B cell (primary cell): Measurements from ENCODE around the gene SLC16A14. TPM values are rescaled to one million over a fixed set of nuclear protein-coding genes. Genes with fewer than 3 reads are reported as not detected.

Source experiments
- ATAC-seq: fragments of 200-7000 bp; cut with Tn5 transposase; one replicate; pipeline ENCODE4 v1.10.0; 2021; ENCODE audit warnings: low read depth, mild to moderate bottlenecking, moderate number of reproducible peaks, moderate library complexity
- CTCF ChIA-PET: fragments of 350-600 bp; sonication (Branson Sonifier 250); formaldehyde crosslinking; loops from one replicate; lab custom pipeline; 2021; ENCODE audit warnings: antibody characterized with exemption, inconsistent platforms; lab: Charles Lee
- POLR2A ChIA-PET: fragments of 350-600 bp; sonication (Branson Sonifier 250); formaldehyde crosslinking; loops from one replicate; lab custom pipeline; 2021; ENCODE audit warnings: antibody characterized with exemption; lab: Charles Lee
- DNase-seq: peaks from one replicate; pipeline ENCODE4 v3.0.0; 2013
- H2AFZ ChIP-seq: 2 replicates; pipeline ENCODE4 v1.6.1; 2012; ENCODE audit warnings: mild to moderate bottlenecking, low read depth, low read length; ENCODE audit not compliant: insufficient read depth, poor library complexity, severe bottlenecking
- H3K27ac ChIP-seq, 2 donors: 1 replicate in 1 of 2; 2 replicates in 1 of 2; pipeline ENCODE4 v1.5.1; 2012 to 2013; ENCODE audit warnings: low read length in 2 of 2, mild to moderate bottlenecking in 2 of 2, moderate library complexity in 1 of 2
- H3K27me3 ChIP-seq, 4 experiments: fragments of 200-600 bp in 1 of 4; sonication (generic) in 1 of 4; replicated peaks in 1 of 4; 1 replicate in 2 of 4; 2 replicates in 2 of 4; pipeline versions ENCODE4 v1.6.1 to v1.7.0; 2013 to 2016; ENCODE audit warnings: low read length in 3 of 4, mild to moderate bottlenecking in 2 of 4, mixed read lengths in 1 of 4, moderate library complexity in 1 of 4; ENCODE audit not compliant: insufficient read depth in 4 of 4, control insufficient read depth in 3 of 4; ENCODE audit errors: control extremely low read depth in 1 of 4
- H3K36me3 ChIP-seq, 2 experiments: replicated peaks in 1 of 2; 1 replicate in 1 of 2; 2 replicates in 1 of 2; pipeline versions ENCODE4 v1.6.1 to v1.7.1; 2013; ENCODE audit warnings: low read length in 1 of 2; ENCODE audit not compliant: insufficient read depth in 2 of 2, control insufficient read depth in 1 of 2; ENCODE audit errors: control extremely low read depth in 1 of 2, extremely low read depth in 1 of 2
- H3K4me1 ChIP-seq, 2 donors: fragments of 200-600 bp in 1 of 2; sonication (generic) in 1 of 2; 1 replicate in 1 of 2; 2 replicates in 1 of 2; pipeline versions ENCODE4 v1.5.1 to v1.6.1; 2013 to 2017; ENCODE audit warnings: low read length in 2 of 2; ENCODE audit not compliant: control insufficient read depth in 2 of 2, insufficient read depth in 2 of 2
- H3K4me2 ChIP-seq: replicated peaks from 2 replicates; pipeline ENCODE3; 2012; ENCODE audit warnings: mild to moderate bottlenecking, low read depth, low read length; ENCODE audit not compliant: poor library complexity, severe bottlenecking
- H3K4me3 ChIP-seq, 5 experiments: fragments of 200-600 bp in 1 of 5; sonication (generic) in 1 of 5; 1 replicate in 3 of 5; 2 replicates in 2 of 5; pipeline versions ENCODE4 v1.5.1 to v1.7.0; 2011 to 2016; ENCODE audit warnings: low read length in 4 of 5, mild to moderate bottlenecking in 4 of 5, low read depth in 2 of 5, control low read depth in 1 of 5, moderate library complexity in 1 of 5; ENCODE audit not compliant: insufficient read depth in 1 of 5; ENCODE audit errors: control extremely low read depth in 1 of 5, extremely low read depth in 1 of 5
- H3K79me2 ChIP-seq: fragments of 200-600 bp; sonication (generic); one replicate; pipeline ENCODE4 v1.6.0; 2016; ENCODE audit warnings: low read length; ENCODE audit not compliant: control insufficient read depth, insufficient read depth
- H3K9ac ChIP-seq: fragments of 200-600 bp; sonication (generic); 2 replicates; pipeline ENCODE4 v1.6.1; 2017; ENCODE audit warnings: mild to moderate bottlenecking, low read length, moderate library complexity
- H3K9me3 ChIP-seq, 3 donors: one replicate each; pipeline versions ENCODE4 v1.6.1 to v1.7.1; 2013; ENCODE audit warnings: low read length in 2 of 3; ENCODE audit not compliant: control insufficient read depth in 2 of 3, insufficient read depth in 1 of 3; ENCODE audit errors: control extremely low read depth in 1 of 3
- H4K20me1 ChIP-seq: 2 replicates; pipeline ENCODE4 v1.6.0; 2012; ENCODE audit warnings: mild to moderate bottlenecking, low read length; ENCODE audit not compliant: insufficient read depth, control insufficient read depth, poor library complexity, severe bottlenecking
- H3K27ac Mint-ChIP-seq: one replicate; pipeline ENCODE4 v1.8.0; 2021; ENCODE audit warnings: mixed read lengths
- H3K27me3 Mint-ChIP-seq: one replicate; pipeline ENCODE4 v1.8.0; 2021; ENCODE audit warnings: mixed read lengths
- H3K4me1 Mint-ChIP-seq: one replicate; pipeline ENCODE4 v1.8.0; 2021; ENCODE audit warnings: mixed read lengths
- H3K4me3 Mint-ChIP-seq: one replicate; pipeline ENCODE4 v1.8.0; 2021; ENCODE audit warnings: mixed read lengths
- H3K9me3 Mint-ChIP-seq: one replicate; pipeline ENCODE4 v1.8.0; 2022; ENCODE audit warnings: mixed read lengths; ENCODE audit not compliant: insufficient read depth
- EZH2 ChIP-seq: IDR thresholded peaks from 2 replicates; pipeline ENCODE4 v1.6.1; 2012; ENCODE audit warnings: borderline replicate concordance, low read depth, mild to moderate bottlenecking, moderate library complexity, low read length; ENCODE audit not compliant: insufficient read depth, poor library complexity, severe bottlenecking
- WGBS: methylation state at CpG from one replicate; pipeline ENCODE4 v1.1.5; 2013; ENCODE audit warnings: missing lambda C conversion rate; ENCODE audit not compliant: insufficient coverage; 5-methylcytosine and 5-hydroxymethylcytosine counted together
- intact Hi-C: fragments of 100-400 bp; cut with micrococcal nuclease; formaldehyde crosslinking; loops from one replicate; pipeline ENCODE4 v1.10.0; 2022
- polyA plus RNA-seq: library from polyadenylated mRNA; depleted of rRNA; stranded (reverse); fragments of >200 nt; gene quantifications from 2 replicates; pipeline ENCODE4 v1.2.3, GENCODE V29; 2012
- total RNA-seq, 2 donors: library from RNA; stranded (reverse); fragments of 120-200 nt in 1 of 2; gene quantifications; 1 replicate in 1 of 2; 2 replicates in 1 of 2; pipeline versions ENCODE4 v1.2.3 to v1.2.4, GENCODE V29; 2013 to 2022
- TF ChIP-seq, protein P1 (sequence below): fragments of 200-600 bp; IDR thresholded peaks from one replicate; pipeline ENCODE4 v1.8.0; 2022; ENCODE audit warnings: antibody characterized with exemption, mild to moderate bottlenecking

Gene SLC16A14
- total and polyA plus RNA-seq, 2 donors (not counting 1 experiment from before 2014, with no cell fraction given) = 0.18 to 2.4 TPM

DNA sequence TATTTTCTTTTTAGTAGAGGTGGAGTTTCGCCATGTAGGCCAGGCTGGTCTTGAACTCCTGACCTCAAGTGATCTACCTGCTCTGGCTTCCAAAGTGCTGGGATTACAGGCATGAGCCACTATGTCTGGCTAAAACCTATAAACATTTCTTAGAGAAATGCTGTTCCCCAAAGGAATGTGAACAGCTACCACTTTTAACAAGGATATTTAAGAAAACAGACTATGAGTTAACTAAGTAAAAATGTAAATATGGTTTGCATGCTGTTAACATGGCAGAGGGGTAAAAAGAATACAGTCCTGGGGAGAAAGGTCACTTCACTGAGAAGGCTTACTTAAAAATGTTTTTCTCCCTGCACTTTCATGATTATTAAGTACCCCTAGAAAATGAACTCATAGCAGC lies 57.1 kb downstream of the SLC16A14 start:
- Mint-ChIP-seq H3K27ac (no peak overlapping the region), H3K4me1 (peaks cover 5% of the 10 kb centered on the region), H3K27me3 (no peaks in the 10 kb centered on the region), H3K9me3 (peaks cover 3% of the 10 kb centered on the region), H3K4me3 (no peak overlapping the region)
- ChIA-PET CTCF (interaction anchor here (1.5 to 1.6 kb wide), 2 partner anchors 148 to 599 kb away, joined by 4 to 9 read pairs; no protein-coding TSS in a partner anchor), POLR2A (no interaction called here)
- Histone ChIP-seq H3K9ac (no peak overlapping the region), H4K20me1 (no peaks in the 10 kb centered on the region), H3K4me2 (no peak overlapping the region), H3K36me3 (no peaks in the 10 kb centered on the region), H3K9me3 (no peaks in the 10 kb centered on the region), H3K27ac (no peak overlapping the region), H3K79me2 (no peaks in the 10 kb centered on the region), H3K4me1 (no peaks in the 10 kb centered on the region), H3K4me3 (no peak overlapping the region), H3K27me3 (no peaks in the 10 kb centered on the region), H2AFZ (no peak overlapping the region)
- TF ChIP-seq, protein P1, sequence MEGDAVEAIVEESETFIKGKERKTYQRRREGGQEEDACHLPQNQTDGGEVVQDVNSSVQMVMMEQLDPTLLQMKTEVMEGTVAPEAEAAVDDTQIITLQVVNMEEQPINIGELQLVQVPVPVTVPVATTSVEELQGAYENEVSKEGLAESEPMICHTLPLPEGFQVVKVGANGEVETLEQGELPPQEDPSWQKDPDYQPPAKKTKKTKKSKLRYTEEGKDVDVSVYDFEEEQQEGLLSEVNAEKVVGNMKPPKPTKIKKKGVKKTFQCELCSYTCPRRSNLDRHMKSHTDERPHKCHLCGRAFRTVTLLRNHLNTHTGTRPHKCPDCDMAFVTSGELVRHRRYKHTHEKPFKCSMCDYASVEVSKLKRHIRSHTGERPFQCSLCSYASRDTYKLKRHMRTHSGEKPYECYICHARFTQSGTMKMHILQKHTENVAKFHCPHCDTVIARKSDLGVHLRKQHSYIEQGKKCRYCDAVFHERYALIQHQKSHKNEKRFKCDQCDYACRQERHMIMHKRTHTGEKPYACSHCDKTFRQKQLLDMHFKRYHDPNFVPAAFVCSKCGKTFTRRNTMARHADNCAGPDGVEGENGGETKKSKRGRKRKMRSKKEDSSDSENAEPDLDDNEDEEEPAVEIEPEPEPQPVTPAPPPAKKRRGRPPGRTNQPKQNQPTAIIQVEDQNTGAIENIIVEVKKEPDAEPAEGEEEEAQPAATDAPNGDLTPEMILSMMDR = no peak
- no CpG with 5 or more reads among the region's 1 CpG for WGBS
- ATAC-seq = no peak
- intact Hi-C loops = no loop called here
- no peak for DNase-seq

DNA sequence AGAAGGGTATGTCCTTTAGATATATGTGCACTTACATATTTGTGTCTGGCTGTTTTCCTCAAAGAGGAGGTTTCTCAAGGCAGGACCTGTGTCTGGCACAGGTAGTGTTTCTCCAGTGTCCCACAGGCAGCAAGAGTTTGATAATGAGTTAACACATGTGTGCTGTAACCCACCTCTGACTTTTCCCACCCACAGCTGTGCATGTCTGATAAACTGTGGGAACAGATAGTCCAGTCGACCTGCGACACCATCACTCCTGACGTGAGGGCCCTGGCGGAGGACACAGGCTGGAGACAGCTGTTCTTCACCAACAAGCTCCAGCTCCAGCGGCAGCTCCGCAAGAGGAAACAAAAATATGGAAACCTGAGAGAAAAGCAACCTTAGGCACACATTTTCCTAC lies 58.2 kb downstream of the SLC16A14 start:
- CTCF ChIA-PET = interaction anchor here (0.6 to 1.6 kb wide), 2 partner anchors 149 to 785 kb away, joined by 4 to 9 read pairs; no protein-coding TSS in a partner anchor
- intact Hi-C loops = no loop called here
- 99% methylated on average over 6 of the region's 6 CpGs for WGBS
- DNase-seq (no peak), ATAC-seq (no peak)
- Histone ChIP-seq H3K4me2 (no peak overlapping the region), H3K9ac (no peak overlapping the region), H3K27me3 (no peaks in the 10 kb centered on the region), H3K9me3 (no peaks in the 10 kb centered on the region), H3K27ac (no peak overlapping the region), H2AFZ (no peak overlapping the region), H3K4me3 (no peak overlapping the region), H4K20me1 (no peaks in the 10 kb centered on the region), H3K4me1 (no peaks in the 10 kb centered on the region), H3K79me2 (no peaks in the 10 kb centered on the region), H3K36me3 (no peaks in the 10 kb centered on the region)
- no peaks in the 10 kb centered on the region for H3K27me3 Mint-ChIP-seq
- H3K4me3 Mint-ChIP-seq = no peak overlapping the region
- TF ChIP-seq, protein P1 = no peak
- TF ChIP-seq EZH2 = no peak
- H3K4me1 Mint-ChIP-seq = peaks cover 5% of the 10 kb centered on the region
- no peaks in the 10 kb centered on the region for H3K9me3 Mint-ChIP-seq
- POLR2A ChIA-PET = no interaction called here
- no peak overlapping the region for H3K27ac Mint-ChIP-seq
